Stimulated activated CD4-positive, alpha-beta T cell treated with anti-CD3 and anti-CD28 coated beads, Interleukin-12 subunit alpha, Interleukin-12 subunit beta, amount 100 ng/mL, for 4 hours (primary cell): Measurements from ENCODE around the gene GPR148.

Experiments used
- DNase-seq: peaks from one replicate; pipeline ENCODE4 v3.0.0-alpha.2; 2020

Gene GPR148

DNA sequence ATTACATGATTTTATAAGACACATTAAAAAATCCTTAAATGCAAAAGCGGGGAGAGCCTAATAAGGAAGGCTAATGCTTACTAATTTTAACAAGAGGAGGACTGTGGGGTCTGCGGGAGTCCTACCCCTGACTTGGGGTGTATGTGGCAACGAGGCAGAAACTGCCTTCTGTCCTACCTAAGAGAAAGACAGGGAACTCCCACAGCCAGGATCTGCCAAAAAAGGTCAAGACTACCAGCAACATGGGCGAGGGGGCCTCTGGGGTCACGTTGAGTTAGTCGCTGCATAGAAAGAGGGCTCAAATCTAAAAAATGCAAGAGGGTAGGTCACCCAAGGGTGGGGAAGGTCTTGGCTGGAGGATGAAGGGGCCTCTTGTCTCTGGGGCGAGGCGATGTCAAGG lies 25.9 kb downstream of the GPR148 start:
- no peak for DNase-seq

DNA sequence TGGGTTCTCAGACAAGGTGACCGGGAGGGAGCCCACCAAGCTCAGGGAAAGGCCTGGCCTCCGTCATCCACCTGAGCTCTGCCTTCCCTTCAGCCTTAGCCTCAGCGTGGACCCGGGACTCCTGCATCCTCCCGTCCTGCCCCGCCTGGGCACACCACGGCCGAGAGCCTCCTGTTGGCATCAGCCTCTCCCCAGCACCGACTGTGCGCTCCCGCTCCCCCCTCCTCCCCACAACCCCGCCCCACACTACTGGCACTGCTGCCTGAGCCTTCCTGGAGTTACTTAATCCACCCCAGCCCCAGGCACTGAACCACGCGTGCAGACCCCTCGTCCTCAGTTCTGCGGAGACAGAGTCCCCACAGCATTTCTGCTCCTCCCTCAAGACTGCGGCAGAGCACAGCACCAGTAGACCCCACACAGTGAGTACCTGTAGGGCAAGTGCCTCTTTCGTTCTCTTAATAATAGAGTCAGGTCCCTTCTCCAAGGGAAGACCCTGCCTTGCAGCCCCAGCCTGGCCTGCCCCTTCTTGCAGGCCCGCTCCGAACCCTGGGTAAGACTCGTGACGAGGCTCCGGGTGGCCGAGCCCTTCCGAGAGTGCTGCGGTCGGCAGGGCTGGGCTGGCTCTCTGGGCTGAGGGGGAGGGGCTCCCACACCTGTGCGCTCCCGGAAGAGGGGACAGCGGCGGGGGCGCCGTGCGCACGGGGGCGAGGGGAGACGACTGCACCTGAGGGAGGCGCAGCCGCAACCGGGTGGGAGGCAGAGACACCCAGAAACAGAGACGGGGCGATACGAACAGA lies 26.6 kb downstream of the GPR148 start, which contains the start of gene AMER3:
TSS of gene AMER3 (plus strand) at position 285 of the 797 bp plus-strand sequence. CDS start 6,533 bp downstream, outside the sequence.
- no peak for DNase-seq

DNA sequence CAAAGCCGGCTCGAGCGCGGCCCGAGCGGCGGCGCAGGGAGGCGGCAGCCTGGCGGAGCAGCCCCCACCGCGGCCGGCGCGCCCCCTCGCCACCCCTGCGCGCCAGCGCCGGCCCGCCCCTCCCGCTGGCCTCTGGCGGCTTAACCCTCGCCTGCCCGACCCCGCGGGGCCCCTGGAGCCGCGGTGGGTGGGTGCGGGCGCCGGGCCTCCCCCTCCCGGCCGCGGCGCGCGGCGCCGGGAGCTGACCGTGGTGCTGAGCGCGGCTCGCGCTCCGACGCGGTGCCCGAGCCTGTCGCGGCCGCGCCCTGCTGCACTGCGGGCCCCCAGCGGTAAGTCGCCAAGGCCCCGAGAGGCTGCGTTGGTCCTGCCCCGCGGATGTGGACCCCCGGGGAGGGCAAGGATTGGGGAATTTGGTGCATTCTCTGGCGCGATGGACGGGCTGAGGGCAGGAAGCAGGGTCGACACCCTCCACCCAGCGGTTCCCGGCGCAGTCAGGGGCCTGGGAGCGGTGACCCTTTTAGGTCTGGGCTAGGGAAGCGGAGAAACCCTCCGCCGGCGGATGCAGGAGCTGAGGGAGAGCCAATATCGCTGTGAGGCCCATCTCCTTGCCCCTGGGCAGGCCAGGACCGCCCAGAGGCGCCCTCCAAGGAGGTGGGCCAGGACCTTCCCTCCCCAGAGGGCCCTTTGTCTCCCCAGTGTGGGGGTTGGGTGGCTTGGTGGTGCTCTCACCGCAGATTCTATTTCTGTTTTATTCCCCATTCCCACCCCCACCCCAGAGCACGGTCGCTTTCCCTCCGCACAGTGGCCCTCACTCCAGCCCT lies 27.4 kb downstream of the GPR148 start:
- peak; percentile 7 for DNase-seq

DNA sequence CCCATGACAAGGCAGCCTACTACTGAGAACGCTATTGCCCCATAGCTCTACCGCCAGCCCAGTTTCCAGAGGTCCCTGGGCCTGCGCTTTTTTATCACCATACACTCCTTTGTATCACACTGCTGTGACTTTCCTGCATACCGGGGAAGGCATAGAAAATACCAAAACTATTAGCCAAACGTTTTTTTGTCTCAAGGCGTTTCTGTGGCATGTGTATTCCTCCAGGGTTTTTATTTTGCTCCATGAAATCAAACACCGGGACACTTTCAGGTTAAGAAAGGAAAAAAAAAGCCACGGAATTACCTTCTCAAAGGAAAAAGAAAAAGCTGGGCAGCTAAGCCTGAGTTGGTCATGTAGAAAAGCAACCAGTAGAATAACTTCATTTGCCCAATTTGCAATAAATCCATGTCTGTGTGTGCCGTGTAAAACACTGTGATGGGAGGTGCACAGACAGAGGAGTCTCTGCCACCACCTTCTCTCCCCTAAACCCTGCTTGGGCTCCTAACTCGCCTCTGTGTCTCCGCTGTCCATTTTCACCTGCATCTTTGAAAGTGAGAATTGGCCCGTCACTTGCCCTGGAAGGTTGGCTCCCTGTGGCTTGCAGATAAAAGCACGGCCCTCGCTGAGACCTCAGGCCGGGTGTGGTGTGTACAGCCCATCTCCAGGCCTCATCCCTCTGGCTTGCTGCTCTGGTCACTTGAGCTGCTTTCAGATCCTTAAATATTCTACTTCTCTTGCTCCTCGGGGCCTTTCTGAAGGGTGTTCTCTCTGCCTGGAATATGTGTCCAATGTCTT lies 28.2 kb downstream of the GPR148 start:
- no peak for DNase-seq

DNA sequence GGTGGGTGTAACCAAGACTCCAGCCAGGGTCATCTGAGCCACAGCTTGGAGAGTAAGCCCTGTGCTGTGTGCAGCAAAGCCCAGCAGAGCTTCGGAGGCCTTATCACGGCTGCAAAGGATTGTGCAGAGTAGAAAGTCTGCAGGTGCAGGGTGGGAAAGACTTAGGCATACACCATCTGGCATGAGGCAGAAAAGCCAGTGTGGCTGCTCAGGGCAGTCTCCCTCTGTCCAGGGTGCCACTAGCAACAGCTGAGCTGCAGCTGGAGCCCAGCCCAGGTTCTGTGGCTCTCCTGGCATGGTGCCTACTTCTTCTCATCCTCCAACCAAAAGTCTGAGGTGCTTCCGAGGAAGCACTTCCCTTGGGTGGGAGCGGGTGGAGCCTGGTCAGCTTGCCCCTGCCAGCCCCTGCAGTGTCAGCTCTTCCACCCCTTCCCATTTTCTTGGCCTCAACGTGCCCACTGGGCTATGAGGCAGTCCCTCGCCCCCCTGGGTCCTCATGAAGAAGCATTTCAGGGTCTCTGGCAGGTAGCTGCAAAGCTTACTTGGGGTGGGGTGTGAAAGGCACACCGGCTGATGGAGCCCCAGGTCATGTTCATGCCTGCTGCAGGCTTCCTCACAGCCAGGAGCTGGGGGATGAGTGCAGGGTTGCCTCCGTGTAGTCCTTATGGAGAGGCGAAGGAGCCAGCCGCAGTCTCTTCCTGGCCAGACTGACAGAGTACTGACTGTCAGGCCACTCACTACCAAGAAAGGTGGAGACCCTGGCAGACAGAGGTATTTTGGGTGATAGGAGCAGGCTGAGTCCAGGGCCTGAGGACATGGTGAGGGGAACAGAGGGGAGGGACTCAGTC lies 31.3 kb downstream of the GPR148 start:
- DNase-seq = no peak

DNA sequence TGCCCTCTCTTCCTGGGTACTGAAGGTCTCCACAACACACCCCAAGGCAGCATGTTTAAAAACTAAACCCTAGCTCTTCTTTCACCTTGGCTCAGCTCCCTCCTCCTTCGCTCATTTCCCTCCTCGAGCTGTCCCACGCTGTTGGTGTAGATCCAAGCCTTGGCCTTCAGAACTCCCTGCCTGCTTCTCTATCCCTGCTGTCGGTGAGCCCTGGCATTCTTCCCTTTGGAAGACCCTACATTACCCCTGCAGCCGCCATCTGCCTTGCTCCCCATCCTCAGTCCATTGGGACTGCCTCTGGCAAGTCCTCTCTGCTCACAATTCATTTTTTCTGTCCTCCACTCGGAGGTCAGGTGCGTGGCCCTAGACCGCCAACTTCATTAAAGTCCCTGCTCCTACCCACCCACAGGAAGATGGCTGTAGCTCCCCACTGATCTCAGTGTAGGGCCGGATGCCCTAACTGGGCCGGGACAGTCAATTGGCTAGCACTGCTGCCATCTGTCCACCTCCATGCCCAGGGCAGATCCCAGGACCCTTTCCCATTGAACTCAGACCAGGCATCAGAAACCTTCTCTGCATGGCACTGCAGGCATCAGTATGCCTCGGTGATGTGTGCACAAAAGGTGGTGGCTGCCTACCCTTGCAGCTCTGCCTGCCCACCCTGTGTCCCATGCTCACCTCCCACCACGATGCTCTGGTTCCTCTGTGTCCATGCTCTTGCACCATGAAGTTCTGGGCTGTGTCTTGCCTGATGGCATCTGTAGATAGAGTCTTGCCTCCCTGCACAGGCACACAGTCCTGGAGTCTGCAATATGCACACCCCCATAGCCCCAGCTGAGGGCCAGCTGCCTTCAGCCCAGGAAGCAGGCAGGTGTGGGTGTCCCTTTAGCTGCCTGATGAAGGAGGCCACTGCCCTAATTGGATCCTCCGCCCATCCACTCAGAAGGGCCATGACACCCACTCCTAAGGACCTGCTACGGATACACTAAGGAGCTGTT lies 32.2 kb downstream of the GPR148 start:
- DNase-seq = no peak

DNA sequence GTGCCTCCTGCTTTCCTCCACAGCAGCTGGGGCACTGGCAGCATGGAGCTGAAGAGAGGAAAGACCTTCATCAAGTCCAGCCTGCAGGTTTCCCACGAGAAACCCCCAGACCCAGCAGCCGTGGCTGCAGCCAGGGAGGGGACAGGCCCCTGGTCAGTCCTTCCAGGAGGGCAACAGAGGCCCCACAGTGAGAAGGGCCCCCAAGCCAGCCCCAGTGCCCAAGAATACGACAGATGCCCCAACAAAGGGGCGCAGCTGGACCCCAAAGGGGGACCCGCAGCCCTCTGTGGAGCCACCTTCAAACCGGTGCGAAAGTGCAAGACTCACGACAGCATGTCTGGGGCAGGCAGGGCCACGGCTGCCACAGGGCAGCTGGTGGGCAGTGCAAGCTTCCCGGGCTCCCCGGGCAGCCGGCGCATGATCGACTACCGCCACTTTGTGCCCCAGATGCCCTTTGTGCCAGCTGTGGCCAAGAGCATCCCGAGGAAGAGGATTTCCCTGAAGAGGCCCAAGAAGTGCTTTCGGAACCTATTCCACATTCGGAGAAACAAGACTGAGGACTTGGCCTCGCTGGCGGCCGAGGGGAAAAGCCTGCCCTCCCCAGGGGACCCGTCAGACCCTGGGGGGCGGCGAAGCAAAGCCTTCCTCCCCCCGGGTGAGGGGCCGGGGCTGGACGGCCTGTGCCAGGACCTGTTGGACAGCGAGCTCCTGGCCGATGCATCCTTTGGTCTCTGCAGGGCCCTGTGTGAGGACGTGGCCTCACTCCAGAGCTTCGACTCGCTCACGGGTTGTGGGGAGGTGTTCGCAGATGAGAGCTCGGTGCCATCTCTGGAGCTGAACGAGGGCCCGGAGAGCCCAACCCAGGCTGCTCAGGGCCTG lies 33.4 kb downstream of the GPR148 start:
- DNase-seq = no peak

DNA sequence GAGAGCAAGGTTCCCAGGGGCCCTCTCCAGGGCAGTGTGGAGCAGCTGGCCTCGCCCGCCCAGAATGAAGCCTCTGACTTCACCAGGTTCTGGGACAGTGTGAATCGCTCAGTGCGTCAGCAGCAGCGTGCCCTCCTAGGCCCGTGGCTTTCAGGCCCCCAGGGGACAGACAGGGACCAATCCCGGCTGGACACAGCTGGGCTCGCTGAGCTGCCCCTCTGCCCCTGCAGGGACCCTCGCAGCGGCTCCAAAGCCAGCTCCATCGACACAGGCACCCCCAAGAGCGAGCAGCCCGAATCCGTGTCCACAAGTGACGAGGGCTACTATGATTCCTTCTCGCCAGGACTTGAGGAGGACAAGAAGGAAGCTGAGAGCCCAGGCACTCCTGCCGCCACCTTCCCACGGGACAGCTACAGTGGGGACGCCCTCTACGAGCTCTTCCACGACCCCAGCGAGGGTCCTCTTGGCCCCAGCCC lies 34.1 kb downstream of the GPR148 start:
- DNase-seq = no peak

DNA sequence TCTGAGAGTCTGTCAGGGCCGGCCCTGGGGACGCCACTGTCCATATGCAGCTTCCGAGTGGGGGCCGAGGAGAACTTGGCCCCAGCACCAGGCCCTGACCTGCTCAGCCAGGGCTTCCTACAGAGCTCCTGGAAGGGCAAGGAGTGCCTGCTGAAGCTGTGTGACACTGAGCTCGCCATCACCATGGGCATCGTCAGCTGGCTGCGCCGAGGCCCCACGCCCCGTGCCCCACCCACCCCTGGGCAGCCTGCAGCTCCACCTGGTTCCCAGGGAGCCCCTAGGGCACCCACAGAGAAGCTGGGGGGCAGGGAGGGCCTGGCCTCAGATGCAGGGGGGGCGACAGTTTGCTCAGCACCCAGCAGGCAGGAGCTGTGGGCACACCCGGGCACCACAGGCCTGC lies 34.5 kb downstream of the GPR148 start:
- DNase-seq = no peak

DNA sequence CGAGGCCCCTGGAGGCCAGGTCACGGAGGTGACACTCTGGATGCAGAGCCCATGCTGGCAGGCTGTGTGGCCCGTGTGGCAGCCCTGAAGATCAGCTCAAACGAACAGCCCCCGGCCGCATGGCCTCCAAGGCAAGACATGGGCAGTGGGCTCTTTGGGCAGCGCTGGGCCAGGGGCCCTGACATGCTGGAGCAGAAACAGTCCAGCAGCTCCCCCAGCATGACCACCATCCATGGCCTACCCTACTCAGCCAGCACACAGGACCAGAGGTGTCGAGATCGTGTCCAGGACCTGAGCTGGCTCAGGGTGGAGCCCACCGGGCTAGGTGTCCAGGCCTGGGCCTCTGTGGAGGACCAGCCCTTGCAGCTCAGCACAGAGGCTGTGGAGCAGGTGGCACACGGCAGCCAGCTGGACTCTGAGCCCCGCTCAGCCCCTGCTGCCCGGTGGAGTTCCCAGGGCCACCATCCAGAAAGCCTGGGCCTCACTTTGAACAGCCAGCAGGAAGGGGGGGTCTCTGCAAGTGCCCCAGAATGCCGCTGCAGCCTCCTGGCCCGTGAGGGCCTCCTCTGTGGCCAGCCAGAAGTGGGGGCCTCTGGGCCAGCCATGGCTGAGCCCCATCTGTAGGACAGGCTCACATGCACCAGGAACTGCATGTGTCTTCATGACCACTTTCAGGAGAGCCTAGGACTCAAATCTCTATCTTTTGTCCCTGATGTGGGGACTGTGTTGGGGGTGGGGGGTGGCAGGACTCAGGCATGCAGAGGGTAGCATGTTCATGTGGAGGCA lies 35.4 kb downstream of the GPR148 start:
- DNase-seq = no peak

DNA sequence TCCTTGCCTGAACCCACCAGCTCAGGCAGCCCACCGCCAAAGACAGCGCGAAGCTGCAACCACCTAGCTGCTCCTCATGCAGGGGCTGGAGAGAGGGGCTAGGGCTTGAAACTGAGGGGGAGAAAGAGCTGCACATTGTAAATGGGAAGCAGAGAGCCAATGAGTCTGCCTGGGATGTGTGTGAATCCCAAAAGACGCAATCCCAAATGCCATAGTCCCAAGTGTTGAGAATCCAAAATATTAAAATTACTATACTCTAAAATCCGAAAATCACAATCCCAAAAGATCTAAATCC lies 35.9 kb downstream of the GPR148 start:
- no peak for DNase-seq

DNA sequence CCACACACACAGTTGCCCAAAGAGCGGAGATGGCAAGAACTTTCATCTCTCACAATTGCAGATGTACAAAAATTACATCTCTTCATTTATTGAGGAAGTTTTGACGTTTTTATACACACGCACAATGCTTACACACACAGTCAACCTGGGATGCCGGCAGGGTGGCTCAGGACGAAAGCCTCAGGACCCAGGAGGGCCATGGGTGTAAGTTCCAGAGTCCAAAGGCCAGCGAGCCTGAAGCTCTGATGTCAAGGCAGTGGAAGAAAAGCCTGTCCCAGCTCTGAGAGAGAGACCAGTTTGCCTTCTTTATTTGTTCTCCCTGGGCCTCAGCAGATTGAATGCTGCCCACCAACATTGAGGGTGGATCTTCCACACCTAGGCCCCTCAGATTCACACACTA lies 36.6 kb downstream of the GPR148 start:
- no peak for DNase-seq

DNA sequence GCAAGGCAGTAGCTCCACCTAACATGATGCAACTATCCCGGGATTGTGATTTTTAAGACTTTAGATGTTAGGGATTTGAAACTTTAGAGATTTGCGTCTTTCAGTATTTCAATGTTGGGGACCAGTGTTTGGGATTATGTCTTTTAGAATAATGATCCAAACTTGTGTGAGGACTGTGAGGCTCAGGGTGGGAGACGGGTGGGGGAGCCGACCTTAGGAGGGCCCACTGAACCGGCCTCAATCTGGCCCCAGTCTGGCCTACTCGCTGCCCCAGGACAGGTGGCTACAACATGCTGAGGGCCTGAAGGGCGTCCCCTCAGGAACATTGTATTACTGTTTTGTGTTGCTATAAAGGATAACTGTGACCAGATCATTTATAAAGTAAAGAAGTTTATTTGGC lies 37.2 kb downstream of the GPR148 start:
- DNase-seq = no peak

DNA sequence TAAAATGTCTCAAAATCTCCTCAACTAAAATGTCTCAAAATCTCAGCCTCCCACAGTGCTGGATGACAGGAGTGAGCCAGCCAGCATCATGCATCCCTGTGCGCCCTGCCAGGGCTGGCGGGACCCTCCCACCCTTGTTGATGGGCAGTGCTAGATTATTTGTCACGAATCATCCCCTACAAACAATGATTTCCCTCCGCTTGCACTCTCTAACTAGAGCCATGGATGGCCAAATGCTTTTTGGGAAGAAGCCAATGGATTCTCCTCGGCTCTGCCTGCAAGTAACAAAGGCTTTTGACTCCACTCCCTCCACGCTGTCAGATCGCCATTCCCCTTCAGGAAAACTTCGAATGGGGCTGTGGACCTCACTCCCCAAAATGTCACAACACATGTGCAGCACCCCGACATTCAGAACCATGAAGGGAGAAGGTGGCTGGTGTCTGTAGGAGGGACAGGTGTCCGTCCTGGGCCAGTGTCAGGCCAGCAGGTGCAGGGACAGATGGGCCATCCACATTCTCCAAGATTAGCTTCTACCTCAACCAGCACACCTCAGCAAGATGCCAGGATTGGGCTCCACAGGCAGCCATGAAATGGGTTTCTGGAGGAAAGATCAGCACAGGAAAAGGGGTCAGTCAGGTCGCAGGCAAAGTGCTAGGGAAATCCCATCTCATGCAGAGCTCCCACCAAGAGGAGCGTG lies 38.0 kb downstream of the GPR148 start:
- DNase-seq = no peak

DNA sequence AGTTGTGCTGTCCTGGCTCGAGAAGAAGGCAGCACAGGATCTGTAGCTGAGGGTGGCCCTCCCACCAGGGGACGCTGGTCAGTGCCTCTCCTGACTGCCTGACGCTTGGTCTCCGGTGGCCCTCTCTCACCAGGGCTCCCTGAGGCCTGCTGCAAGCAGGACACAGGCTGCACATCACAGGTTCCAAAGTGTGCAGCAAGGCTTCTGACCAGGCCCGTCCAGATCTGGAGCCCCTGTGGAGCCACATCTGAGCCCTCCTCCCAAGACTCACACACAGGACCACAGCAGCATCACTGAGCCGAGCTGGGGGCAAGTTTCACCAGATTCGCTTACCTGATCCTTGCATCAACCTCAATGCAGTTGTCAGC lies 38.5 kb downstream of the GPR148 start:
- no peak for DNase-seq

DNA sequence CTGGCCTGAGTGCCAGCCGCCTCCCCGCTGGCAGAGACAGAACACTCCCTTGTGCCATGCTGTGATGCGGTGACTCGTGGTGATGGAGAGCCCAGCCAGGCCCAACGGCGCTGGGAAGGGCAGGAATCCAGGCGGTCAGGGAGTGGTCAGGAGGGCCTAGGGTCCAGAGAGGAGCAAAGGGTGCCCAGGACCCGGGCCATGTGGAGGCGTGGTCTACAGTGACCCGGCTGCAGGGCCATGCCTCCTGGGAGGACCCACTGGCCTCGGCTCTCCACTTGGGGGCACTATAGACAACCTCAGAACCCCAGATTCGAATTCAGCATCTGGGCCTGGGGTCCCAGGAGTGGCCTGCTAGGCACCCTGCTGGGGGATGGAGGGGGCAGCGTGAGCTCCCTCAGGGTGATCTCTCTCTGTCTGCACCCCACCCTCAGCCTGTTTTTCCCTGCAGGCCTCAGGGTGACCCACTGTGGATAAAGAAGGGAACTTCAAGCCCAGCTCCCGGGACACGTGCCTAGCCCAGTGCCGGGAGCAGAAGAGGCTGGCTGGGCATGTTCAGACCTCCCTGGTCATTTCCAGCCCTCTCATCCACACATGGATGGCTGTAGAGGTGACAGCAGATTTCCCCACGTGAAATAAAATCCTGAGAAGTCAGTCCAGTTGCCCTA lies 39.5 kb downstream of the GPR148 start:
- DNase-seq = no peak

DNA sequence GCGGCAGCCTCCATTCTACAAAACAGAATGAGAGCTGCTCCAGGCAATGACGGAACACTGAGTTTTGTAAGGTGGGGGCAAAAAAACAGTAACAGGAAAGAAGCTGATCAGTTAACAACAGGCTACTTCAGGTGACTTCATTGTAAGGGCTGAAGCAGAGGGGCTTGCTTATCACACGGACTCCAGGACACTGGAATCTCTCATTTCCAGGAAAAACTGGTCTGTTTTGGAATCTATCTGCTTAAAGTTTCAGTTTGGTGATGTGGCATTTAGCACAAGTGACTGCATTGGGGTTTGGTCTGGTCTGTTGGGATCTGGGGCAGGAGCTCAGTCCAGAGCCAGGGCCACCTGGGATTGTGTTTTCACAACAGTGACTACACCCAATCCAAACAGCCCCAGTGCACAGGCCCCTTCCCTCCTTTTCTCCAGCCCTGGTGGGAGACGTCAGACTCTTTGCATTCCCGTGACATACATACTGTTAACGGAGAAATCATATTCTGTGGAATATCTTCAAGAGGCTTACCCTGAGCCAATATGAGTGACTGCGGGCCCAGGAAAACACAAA lies 40.6 kb downstream of the GPR148 start:
- DNase-seq = no peak

DNA sequence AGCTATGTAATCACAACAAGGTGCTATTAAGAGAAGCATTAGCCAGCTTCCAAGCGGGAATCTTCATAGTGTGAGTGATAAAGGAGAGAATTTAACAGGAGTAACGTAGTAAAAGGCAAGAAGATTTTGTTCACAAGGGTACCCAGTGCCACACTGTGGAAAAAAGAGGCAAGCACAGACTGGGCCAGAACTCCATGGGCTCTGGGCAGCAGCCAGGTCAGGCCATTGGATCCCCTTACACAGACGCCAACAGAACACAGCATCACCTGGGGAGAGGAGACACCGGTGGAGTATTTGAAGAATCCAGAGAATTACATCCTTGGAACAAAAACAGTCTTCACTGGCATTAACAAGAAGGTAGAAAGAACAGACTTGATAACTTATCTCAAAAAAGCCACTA lies 47.7 kb downstream of the GPR148 start:
- DNase-seq = no peak
